HG02973 (cell line): ENCODE data around the gene SENP8.
"Not testable (repeated sequence)": the region's sequence is repeated elsewhere in the genome, so short reads cannot be mapped to it uniquely, and the experiment has no call there.

Experiments
- ATAC-seq: cut with Tn5 transposase; IDR thresholded peaks from one replicate; pipeline ENCODE4 v1.9.1; 2021; ENCODE audit warnings: moderate library complexity; ENCODE audit not compliant: unreplicated experiment

SENP8 gene

DNA sequence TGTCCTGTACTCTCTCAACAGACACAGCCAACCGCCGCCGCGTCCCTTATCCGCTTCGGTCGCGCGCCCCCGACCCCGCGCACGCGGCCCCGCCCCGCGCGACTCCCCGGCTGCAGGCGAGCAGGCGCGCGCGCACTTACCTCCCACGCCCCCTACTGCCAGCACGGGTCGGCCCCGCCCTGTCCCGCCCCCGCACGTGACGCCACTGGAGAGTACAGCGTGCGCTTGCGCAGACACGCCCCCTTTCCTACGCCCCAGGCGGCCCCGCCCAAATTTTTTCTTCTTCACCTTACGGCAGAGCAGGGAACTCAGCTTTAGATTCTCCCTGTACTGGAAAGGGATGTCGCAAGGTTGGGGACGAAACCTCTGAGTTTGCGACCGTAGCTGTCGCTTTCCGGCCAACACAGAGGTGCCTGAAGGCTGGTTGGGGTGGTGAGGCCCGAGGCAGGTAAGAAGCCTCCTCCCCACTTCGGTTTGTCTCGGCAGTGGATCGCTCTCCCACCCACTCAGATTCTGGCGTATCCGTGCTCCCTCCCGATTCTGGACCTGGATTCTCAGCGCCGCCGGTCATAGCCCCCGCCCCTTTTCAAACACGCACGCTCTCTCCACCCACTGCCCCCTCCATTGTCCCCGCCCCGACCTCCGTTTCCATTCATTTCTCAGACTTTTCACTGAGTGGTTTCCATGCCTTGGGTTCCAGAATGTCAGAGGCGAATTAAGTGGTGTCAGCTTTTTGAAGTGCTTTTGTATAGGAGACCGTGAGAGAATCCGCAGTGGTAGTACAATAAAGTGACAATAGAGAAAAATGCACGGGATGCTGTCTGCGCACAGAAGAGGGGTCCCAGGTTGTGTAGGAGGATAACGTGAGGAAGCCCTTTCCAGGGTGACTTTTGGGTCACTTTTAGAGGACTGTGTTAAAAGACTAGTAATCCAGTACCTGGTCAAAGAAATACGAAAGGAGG, at the start of gene SENP8, which contains the start of gene MYO9A:
SENP8 (plus strand) TSS at position 387 of the 962 bp plus-strand sequence. CDS start 21,221 bp downstream, outside the sequence.
MYO9A (minus strand) TSS at position 134 of the 962 bp plus-strand sequence. CDS start 71,587 bp downstream, outside the sequence.
- peak; percentile 50 for ATAC-seq

DNA sequence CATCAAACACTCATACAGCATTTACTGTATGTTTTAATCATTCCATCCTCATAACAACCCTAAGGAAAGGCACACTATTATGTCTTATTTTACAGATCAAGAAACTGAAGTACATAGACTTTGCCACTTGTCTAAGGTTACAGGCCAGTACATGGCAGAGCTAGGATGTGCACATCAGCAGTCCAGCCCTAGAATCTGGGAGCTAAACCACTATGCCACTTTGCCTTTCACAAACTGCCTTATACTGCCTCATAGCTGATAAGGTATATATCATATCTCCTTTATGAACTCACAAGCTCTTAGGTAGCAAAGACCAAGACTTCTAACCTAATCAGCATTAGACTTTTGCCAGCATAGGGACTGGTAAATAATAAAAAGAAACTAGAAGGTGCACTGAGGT, 49.3 kb upstream of the SENP8 start:
- ATAC-seq, result no peak

DNA sequence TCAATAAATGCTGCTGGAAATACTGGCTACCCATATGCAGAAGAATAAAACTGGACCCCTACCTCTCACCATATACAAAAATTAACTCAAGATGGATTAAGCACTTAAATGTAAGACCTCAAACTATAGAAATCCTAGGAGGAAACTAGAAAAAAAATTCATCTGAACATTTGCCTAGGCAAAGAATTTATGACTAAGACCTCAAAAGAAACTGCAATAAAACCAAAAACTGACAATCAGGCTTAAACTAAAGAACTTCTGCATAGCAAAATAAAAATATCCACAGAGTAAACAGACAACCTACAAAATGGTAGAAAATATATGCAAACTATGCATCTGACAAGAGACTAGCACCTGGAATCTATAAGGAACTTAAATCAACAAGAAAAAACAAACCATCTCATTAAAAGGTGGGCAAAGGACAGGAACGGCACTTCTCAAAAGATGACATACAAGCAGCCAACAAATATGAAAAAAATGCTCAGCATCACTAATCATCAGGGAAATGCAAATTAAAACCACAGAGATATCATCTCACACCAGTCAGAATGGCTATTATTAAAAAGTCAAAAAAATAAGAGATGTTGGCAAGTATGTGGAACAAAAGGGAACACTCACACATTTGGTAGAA, 47.3 kb upstream of the SENP8 start:
- ATAC-seq, result no peak

DNA sequence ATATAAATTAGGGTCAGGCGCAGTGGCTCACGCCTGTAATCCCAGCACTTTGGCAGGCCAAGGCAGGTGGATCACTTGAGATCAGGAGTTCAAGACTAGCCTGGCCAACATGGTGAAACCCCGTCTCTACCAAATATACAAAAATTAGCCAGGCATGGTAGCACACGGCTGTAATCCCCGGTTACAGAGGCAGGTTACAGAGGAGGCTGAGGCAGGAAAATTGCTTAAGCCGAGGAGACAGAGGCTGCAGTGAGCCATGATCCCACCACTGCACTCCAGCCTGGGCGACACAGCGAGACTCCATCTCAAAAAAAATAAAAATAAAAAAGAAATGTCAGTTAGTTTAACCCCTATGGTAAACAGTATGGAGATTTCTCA, 46.8 kb upstream of the SENP8 start:
- ATAC-seq, result not testable (repeated sequence)

DNA sequence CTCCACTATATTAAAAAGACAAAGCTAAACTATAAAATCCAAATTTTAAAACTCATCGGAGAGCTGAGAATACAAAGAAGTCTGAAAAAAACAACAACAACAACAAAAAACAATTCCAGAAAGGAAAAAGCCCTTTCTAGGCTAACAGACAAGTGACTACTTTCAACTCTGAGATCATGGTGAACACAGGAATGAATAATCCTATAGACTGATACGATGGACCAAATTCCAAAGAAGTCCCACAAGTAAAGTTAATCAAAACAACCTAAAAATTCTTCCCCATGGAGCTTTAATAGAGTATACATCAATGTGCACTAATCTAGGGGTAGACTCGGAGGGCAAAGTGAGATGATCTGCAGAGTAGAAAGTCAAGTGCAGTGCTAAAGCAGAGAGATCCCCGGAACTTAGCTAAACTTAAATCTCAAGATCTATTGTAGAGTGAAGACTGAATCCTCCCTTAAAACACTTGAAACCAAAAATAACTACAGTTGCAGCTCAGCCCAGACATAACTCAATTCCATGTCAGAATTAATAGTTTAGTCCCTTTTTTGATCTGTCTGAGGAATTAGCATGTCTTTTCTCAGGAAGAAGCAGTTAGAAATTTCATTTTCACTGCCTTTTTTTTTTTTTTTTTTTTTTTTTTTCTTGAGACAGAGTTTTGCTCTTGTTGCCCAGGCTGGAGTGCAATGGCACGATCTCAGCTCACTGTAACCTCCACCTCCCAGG, 43.7 kb upstream of the SENP8 start:
- no peak for ATAC-seq

DNA sequence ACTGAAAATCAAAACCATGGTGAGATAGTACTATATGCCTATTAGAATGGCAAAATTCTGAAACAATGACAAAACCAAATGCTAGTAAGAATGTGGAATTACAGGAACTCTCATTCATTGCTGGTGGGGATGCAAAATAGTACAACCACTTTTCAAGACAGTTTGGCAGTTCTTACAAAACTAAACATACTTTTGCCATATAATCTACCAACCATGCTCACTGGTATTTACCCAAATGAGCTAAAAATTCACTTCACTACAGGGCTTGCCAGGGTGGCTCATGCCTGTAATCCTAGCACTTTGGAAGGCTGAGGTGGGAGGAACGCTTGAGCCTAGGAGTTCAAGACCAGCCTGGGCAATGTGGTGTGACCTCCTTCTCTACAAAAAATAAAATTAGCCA, 40.3 kb upstream of the SENP8 start:
- no peak for ATAC-seq

DNA sequence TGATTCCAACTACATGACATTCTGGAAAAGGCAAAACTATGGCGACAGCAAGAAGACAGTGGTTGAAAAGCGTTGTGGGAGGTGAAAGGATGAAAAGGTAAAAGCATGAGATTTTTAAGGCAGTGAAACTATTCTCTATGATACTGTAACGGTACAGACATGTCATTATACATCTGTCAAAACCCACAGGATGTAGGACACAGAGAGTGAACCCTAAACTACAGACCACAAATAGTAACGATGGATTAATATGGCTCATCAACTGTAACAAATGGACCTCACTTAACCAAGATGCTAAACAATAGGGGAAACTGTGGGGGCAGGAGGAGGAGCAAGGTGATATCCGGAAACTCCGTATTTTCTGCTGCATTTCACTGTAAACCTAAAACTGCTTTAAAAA, 39.3 kb upstream of the SENP8 start:
- peak; percentile 82 for ATAC-seq

DNA sequence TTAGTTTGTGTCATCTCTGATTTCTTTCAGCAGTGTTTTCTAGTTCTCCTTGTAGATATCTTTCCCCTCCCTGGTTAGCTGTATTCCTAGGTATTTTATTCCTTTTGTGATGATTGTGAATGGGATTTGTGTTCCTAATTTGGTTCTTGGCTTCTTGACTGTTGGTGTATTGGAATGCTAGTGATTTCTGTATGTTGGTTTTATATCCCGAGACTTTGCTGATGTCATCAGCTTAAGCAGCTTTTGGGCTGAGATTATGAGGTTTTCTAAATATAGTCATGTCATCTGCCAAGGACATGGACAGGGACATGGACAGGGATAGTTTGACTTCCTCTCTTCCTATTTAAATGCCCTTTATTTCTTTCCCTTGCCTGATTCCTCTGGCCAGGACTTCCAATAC, 36.0 kb upstream of the SENP8 start:
- no peak for ATAC-seq

DNA sequence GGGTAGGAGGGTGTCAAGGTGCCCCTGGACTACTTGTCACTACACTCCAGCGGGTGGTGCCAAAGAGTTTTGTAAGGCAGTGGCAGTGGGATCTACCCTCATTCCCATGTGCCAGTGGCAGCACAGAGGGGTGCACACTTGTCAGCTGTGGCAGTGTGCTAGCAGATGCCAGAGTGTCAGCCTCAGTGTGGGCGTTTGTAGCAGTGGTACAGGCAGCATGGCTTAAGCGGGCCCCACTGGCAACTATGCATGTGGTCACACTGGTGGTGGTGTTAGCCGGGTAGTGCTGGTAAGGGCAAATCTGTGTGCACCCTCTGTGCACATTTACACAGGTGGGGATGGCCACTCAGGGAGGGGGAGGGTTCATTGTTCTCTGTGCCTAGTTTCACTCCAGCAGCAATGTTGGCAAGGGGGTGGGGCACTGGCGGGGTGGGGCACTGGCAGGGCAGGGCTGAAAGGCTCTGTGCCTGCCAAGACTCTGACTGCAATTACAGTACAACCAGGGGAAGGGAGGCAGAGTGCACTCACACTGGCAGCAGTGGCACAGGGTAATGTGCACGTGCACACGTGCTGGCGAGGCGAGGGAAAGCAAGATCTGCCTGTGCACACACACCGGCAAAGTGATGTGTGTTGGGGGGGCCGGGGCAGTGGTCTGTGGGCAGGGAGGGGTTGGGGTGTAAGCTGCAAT, 32.0 kb upstream of the SENP8 start:
- no peak for ATAC-seq

DNA sequence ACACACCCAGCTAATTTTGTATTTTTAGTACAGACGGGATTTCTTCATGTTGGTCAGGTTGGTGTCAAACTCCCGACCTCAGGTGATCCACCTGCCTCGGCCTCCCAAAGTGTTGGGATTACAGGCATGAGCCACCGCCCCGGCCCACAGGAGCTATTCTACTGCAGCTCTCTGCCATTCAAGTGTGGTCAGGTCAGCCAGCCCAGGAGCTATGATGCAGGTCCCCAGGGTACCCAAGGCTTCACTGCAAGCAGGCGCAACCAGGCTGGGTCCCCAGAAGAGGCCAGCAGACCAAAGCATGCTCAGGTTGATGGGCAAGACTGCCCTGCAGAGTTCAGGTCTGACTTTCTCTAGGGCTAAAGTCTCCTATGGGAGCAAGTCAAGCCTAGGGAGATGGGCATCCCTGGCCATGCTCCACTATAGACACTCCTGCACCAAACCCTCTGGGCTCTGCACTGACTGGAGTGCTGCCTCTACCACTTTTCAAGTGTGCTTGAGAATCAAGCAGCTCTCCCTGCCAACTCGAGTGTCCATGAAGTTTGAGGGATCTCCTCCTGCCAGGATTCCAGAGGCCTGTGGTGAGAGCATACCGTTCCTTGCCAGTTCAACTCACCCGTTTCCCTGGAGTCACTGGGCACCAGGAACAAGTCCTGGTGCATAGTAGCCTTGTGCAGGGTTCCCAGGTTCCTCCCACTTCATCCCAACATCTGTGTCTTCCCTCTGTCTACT, 31.1 kb upstream of the SENP8 start:
- no peak for ATAC-seq

DNA sequence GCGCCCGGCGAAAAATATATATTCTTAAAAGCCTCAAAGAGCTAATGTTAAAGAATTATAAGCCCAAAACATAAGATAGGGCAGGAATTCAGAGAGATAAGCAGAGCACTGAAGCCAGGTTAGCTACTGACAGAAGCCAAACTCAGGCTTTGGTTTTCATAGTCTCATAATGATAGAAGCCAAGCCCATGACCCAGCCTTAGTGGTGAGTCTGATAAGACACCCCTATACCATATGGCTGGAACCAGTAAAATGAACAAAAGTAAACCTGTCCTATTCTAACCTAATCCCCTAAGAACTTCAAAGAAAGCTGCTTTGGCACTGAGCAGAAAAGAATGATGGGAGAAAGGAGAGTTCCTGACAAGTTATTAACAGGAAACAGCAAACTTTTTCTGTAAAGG, 26.2 kb upstream of the SENP8 start:
- no peak for ATAC-seq

DNA sequence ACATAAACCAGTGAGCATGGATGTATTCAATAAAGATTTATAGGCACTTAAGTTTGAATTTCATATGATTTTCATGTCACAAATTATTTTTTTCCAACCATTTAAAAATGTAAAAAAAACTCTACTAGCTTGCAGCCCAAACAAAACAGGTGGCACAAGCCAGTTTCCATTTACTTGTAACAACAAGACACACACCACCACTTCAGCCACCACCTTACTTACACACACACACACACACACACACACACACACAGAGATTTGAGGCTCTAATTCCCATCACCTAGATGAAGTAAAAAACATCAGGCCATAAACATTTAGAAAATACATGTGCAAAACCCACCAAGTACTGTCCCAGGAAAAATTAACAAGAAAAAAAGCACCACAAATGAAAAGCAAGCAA, 25.5 kb upstream of the SENP8 start:
- ATAC-seq, result no peak

DNA sequence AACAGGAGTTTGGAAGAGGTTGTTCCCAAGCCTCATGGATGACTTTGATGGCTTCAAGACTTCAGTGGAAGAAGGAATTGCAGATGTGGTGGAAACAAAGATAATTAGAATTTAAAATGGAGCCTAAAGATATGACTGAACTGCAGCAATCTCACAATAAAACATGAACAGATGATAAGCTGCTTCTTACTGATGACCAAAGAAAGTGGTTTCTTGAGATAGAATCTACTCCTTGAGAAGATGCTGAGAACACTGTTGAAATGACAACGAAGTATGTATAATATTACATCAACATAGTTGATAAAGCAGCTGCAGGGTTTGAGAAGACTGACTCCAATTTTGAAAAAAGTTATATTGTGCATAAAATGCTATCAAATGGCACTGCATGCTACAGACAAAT, 21.4 kb upstream of the SENP8 start:
- ATAC-seq, result no peak

DNA sequence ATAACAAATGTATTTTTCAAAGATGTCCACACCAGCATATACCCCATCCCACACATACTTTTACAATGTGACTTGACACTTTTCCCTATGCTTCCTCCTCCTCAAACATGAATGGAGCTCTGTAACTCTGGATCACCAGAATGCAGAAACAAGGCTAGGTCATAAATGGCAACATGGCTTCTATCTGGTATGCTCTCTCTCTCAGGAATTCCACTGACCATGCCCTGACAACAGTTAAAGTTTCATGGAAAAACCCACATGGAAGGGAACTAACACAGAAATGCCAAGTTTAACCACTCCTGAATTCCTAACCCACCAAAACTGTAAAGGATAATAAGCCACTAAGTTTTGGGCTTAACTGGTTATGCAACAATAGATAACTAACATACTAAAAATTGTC, 20.2 kb upstream of the SENP8 start:
- ATAC-seq, result no peak

DNA sequence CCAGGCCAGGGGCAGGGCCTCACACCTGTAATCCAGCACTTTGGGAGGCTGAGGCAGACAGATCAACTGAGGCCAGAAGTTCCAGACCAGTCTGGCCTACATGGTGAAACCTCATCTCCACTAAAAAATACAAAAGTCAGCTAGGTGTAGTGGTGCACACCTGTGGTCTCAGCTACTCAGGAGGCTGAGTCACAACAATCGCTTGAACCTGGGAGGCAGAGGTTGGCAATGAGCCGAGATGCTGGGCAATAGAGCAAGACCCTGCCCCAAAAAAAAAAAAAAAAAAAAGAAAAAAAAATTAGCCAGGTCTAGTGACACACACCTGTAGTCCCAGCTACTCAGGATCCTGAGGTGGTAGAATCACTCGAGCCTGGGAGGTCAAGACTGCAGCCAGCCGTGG, 19.0 kb upstream of the SENP8 start:
- no peak for ATAC-seq

DNA sequence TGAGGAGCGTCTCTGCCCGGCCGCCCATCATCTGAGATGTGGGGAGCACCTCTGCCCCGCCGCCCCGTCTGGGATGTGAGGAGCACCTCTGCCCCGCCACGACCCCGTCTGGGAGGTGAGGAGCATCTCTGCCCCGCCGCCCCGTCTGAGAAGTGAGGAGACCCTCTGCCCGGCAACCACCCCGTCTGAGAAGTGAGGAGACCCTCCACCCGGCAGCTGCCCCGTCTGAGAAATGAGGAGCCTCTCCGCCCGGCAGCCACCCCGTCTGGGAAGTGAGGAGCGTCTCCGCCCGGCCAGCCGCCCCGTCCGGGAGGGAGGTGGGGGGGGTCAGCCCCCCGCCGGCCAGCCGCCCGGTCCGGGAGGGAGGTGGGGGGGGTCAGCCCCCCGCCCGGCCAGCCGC, 17.7 kb upstream of the SENP8 start:
- not testable (repeated sequence) for ATAC-seq

DNA sequence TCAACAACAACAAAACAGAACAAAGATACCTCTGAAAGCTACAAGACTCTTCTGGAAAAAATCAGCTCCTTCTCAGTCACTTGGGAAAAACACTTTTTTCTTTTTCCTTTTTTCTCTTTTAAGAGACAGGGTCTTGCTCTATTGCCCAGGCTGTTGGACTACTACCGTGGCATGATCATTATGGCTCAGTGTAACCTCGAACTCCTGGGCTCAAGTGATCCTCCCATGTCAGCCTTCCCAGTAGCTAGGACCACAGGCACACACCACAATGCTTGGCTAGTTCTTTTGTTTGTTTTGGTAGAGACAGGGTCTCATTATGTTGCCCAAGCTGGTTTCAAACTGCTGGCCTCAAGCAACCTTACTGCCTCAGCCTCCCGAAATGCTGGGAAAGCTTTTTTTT, 13.1 kb upstream of the SENP8 start:
- ATAC-seq, result no peak

DNA sequence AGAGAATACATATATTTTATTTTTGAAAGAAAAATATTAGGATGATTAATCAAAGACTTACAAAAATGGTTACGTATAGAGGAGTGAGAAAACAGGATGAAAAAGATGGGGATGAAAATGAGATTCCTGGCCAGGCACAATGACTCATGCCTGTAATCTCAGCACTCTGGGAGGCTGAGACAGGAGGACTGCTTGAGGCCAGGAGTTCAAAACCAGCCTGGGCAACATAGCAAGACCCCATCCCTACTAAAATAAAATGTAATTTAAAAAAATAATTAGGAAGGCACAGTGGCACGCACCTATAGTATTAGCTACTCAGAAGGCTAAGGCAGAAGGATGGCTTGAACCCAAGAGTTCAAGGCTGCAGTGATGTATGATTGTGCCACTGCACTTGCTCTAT, 12.1 kb upstream of the SENP8 start:
- no peak for ATAC-seq

DNA sequence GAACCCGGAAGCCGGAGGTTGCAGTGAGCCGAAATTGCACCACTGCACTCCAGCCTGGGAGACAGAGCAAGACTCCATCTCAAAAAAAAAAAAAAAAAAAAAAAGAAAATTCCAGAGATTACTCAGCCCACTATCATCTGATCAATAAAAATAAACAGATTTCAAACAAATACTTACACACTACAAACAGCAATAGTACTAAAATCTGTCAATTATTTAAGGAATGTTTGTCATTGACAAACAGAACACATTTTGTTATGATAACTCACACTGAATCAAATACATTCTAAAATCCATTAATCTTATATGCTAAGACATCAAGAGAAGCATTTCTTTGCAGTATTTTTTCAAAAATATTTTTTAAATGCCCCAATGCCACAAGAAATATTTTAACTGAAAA, 7.8 kb upstream of the SENP8 start:
- ATAC-seq, result no peak

DNA sequence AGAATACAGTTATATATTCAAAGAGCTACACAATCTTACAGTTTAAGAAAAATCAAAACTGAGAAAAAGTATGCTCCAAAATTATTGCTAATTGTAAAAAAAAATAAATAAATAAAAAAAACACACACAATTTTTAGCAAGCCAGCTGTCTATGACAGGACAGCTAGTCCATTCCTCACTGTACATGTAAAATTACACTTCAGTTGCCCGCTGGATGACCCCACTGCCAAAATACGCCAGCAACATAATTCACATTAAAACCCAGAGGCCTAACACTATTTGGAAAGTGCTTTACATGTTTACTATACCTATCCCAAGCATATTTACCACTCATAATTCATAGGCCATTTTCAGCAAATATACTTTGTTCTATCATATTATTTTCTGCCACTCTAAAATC, 6.1 kb upstream of the SENP8 start:
- ATAC-seq, result no peak
